H1 (cell line): Measurements from ENCODE around the gene ZNF473. TPM values are rescaled to one million over a fixed set of nuclear protein-coding genes. Genes with fewer than 3 reads are reported as not detected.

Experiments used
- CTCF ChIA-PET: fragments of 300-600 bp; sonication (Branson Sonifier 250); formaldehyde crosslinking; loops from one replicate; lab custom pipeline; 2021; ENCODE audit not compliant: partially characterized antibody; lab: Charles Lee
- POLR2A ChIA-PET: fragments of 300-600 bp; sonication (Branson Sonifier 250); formaldehyde crosslinking; loops from one replicate; lab custom pipeline; 2021; ENCODE audit warnings: inconsistent platforms; ENCODE audit not compliant: partially characterized antibody; lab: Charles Lee
- DNase-seq, 2 experiments: peaks; one replicate each; pipeline versions ENCODE4 v3.0.0 to v3.0.0-alpha.2; 2010 to 2022; ENCODE audit warnings: low spot score in 2 of 2, low read depth in 1 of 2, mixed read lengths in 1 of 2
- FAIRE-seq: peaks from 2 replicates; lab custom pipeline; 2011; peaks lifted over from hg19 to GRCh38; lab: Jason Lieb, UNC
- H2AFZ ChIP-seq: 2 replicates; pipeline ENCODE4 v1.8.1; 2012; ENCODE audit warnings: low read length, inconsistent platforms
- H2AK5ac ChIP-seq: 2 replicates; pipeline ENCODE4 v1.6.1; 2013; ENCODE audit warnings: low read depth, low read length
- H2BK120ac ChIP-seq: replicated peaks from 2 replicates; pipeline ENCODE3; 2013; ENCODE audit warnings: low read depth, low read length, inconsistent platforms
- H2BK12ac ChIP-seq: 2 replicates; pipeline ENCODE4 v1.6.1; 2013; ENCODE audit warnings: low read depth, low read length
- H2BK15ac ChIP-seq: 2 replicates; pipeline ENCODE4 v1.6.1; 2013; ENCODE audit warnings: low read length
- H2BK20ac ChIP-seq: 2 replicates; pipeline ENCODE4 v1.6.1; 2013; ENCODE audit warnings: low read length
- H2BK5ac ChIP-seq: 2 replicates; pipeline ENCODE4 v1.6.1; 2013; ENCODE audit warnings: low read depth, low read length
- H3K14ac ChIP-seq: 2 replicates; pipeline ENCODE4 v1.6.1; 2013; ENCODE audit warnings: inconsistent platforms; ENCODE audit not compliant: insufficient read length
- H3K18ac ChIP-seq: 2 replicates; pipeline ENCODE4 v1.6.1; 2013; ENCODE audit warnings: low read length; ENCODE audit errors: extremely low read depth
- H3K23ac ChIP-seq: 2 replicates; pipeline ENCODE4 v1.6.1; 2013; ENCODE audit warnings: inconsistent platforms; ENCODE audit not compliant: insufficient read length
- H3K23me2 ChIP-seq: 2 replicates; pipeline ENCODE4 v1.6.1; 2013; ENCODE audit warnings: low read depth, low read length
- H3K27ac ChIP-seq: 2 replicates; pipeline ENCODE4 v1.6.1; 2011; ENCODE audit warnings: low read depth, low read length, inconsistent platforms
- H3K27me3 ChIP-seq, 4 experiments: replicated peaks in 1 of 4; 1 replicate in 1 of 4; 2 replicates in 3 of 4; pipeline versions ENCODE4 v1.6.1 to v1.8.1; 2011 to 2013; ENCODE audit warnings: low read length in 3 of 4, mild to moderate bottlenecking in 3 of 4, inconsistent platforms in 2 of 4, mixed read lengths in 2 of 4, moderate library complexity in 1 of 4; ENCODE audit not compliant: control insufficient read depth in 3 of 4, insufficient read depth in 3 of 4; ENCODE audit errors: extremely low read depth in 1 of 4
- H3K36me3 ChIP-seq, 4 experiments: 2 replicates each; pipeline versions ENCODE4 v1.6.1 to v1.8.1; 2011 to 2013; ENCODE audit warnings: mild to moderate bottlenecking in 4 of 4, low read length in 3 of 4, moderate library complexity in 2 of 4, control low read depth in 1 of 4, inconsistent platforms in 1 of 4; ENCODE audit not compliant: insufficient read depth in 4 of 4, control insufficient read depth in 2 of 4
- H3K4ac ChIP-seq: replicated peaks from 2 replicates; pipeline ENCODE3; 2013; ENCODE audit warnings: low read length, low read depth, mixed read lengths, inconsistent platforms; ENCODE audit not compliant: insufficient read length
- H3K4me1 ChIP-seq, 4 experiments: replicated peaks in 1 of 4; 1 replicate in 1 of 4; 2 replicates in 3 of 4; pipeline versions ENCODE4 v1.6.1 to v1.8.1; 2011 to 2013; ENCODE audit warnings: low read length in 3 of 4, inconsistent platforms in 2 of 4, mixed read lengths in 1 of 4; ENCODE audit not compliant: insufficient read depth in 4 of 4, control insufficient read depth in 3 of 4
- H3K4me2 ChIP-seq, 2 experiments: 2 replicates each; pipeline versions ENCODE4 v1.6.1 to v1.8.1; 2011 to 2013; ENCODE audit warnings: low read depth in 2 of 2, low read length in 2 of 2, control low read depth in 1 of 2, inconsistent platforms in 1 of 2, mild to moderate bottlenecking in 1 of 2; ENCODE audit not compliant: insufficient read depth in 1 of 2
- H3K4me3 ChIP-seq, 4 experiments: fragments of 200-600, 300-600 bp in 1 of 4; sonication (generic), shearing (Covaris generic), sonication (Bioruptor Twin) in 1 of 4; 2 replicates each; pipeline versions ENCODE4 v1.5.1 to v1.8.1; 2011 to 2016; ENCODE audit warnings: low read length in 4 of 4, low read depth in 3 of 4, control low read depth in 2 of 4, inconsistent platforms in 2 of 4, mild to moderate bottlenecking in 2 of 4, mixed read lengths in 1 of 4, moderate library complexity in 1 of 4; ENCODE audit not compliant: insufficient read depth in 2 of 4; ENCODE audit errors: extremely low read depth in 1 of 4
- H3K56ac ChIP-seq: replicated peaks from 2 replicates; pipeline ENCODE3; 2013; ENCODE audit warnings: low read depth, mild to moderate bottlenecking, mixed read lengths, low read length, inconsistent platforms; ENCODE audit not compliant: insufficient read length
- H3K79me1 ChIP-seq: 2 replicates; pipeline ENCODE4 v1.6.1; 2013; ENCODE audit warnings: low read depth, low read length, control low read depth
- H3K79me2 ChIP-seq, 2 experiments: 2 replicates each; pipeline versions ENCODE4 v1.6.1 to v1.8.1; 2012 to 2013; ENCODE audit warnings: low read length in 2 of 2, mild to moderate bottlenecking in 2 of 2, inconsistent platforms in 1 of 2; ENCODE audit not compliant: insufficient read depth in 2 of 2, control insufficient read depth in 1 of 2
- H3K9ac ChIP-seq, 4 experiments: replicated peaks in 1 of 4; 1 replicate in 1 of 4; 2 replicates in 3 of 4; pipeline versions ENCODE4 v1.6.1 to v1.8.1; 2011 to 2013; ENCODE audit warnings: low read depth in 3 of 4, low read length in 3 of 4, control low read depth in 2 of 4, mild to moderate bottlenecking in 2 of 4, moderate library complexity in 2 of 4, inconsistent platforms in 1 of 4; ENCODE audit errors: extremely low read depth in 1 of 4
- H3K9me3 ChIP-seq, 2 experiments: 2 replicates each; pipeline versions ENCODE4 v1.6.1 to v1.8.1; 2012 to 2013; ENCODE audit warnings: mild to moderate bottlenecking in 2 of 2, moderate library complexity in 2 of 2, control low read depth in 1 of 2, inconsistent platforms in 1 of 2, low read depth in 1 of 2, low read length in 1 of 2, mixed read lengths in 1 of 2; ENCODE audit not compliant: insufficient read depth in 2 of 2
- H4K20me1 ChIP-seq, 2 experiments: replicated peaks in 1 of 2; 2 replicates each; pipeline versions ENCODE3 to v1.8.1; 2011 to 2013; ENCODE audit warnings: inconsistent platforms in 2 of 2, low read length in 2 of 2, mild to moderate bottlenecking in 1 of 2; ENCODE audit not compliant: insufficient read depth in 2 of 2, control insufficient read depth in 1 of 2
- H4K5ac ChIP-seq: 2 replicates; pipeline ENCODE4 v1.6.1; 2013; ENCODE audit warnings: low read length, low read depth, mixed read lengths, inconsistent platforms; ENCODE audit not compliant: insufficient read length
- H4K8ac ChIP-seq: 2 replicates; pipeline ENCODE4 v1.8.0; 2013; ENCODE audit warnings: mild to moderate bottlenecking, moderate library complexity, low read length, inconsistent platforms; ENCODE audit not compliant: insufficient read depth; ENCODE audit errors: extremely low read depth
- H4K91ac ChIP-seq: replicated peaks from 2 replicates; pipeline ENCODE3; 2013; ENCODE audit warnings: low read length, mixed read lengths, inconsistent platforms; ENCODE audit not compliant: insufficient read length
- CBX8 ChIP-seq: fragments of 300-800, 300-1000 bp; sonication (generic); IDR thresholded peaks from 2 replicates; pipeline ENCODE4 v1.7.1; 2016; ENCODE audit warnings: low read depth, low read length, borderline replicate concordance
- CTCF ChIP-seq, 3 experiments: IDR thresholded peaks; 1 replicate in 2 of 3; 2 replicates in 1 of 3; pipeline versions ENCODE4 v1.5.1 to v1.6.1; 2011; ENCODE audit warnings: low read length in 3 of 3, mild to moderate bottlenecking in 3 of 3, inconsistent platforms in 2 of 3, low read depth in 1 of 3, moderate library complexity in 1 of 3; ENCODE audit not compliant: insufficient read depth in 1 of 3; ENCODE audit errors: control extremely low read depth in 1 of 3
- POLR2A ChIP-seq, 2 experiments: IDR thresholded peaks; 1 replicate in 1 of 2; 2 replicates in 1 of 2; pipeline ENCODE4 v1.6.1; 2011; ENCODE audit warnings: low read depth in 2 of 2, low read length in 2 of 2, mild to moderate bottlenecking in 2 of 2; ENCODE audit errors: control extremely low read depth in 1 of 2
- RNF2 ChIP-seq: fragments of 200-900, 300-1000 bp; sonication (generic); IDR thresholded peaks from 2 replicates; pipeline ENCODE4 v1.7.1; 2016; ENCODE audit warnings: borderline replicate concordance, low read depth, mild to moderate bottlenecking, antibody characterized with exemption, low read length; ENCODE audit not compliant: poor library complexity, severe bottlenecking; ENCODE audit errors: missing control alignments
- WGBS, 2 experiments: shearing (Covaris generic) in 1 of 2; methylation state at CpG; one replicate each; pipeline versions ENCODE4 v1.1.6 to v1.1.7; 2013 to 2015; ENCODE audit warnings: low lambda C conversion rate in 2 of 2, mixed read lengths in 2 of 2, inconsistent platforms in 1 of 2, low coverage in 1 of 2, missing lambda C conversion rate in 1 of 2; ENCODE audit not compliant: insufficient replicate concordance in 2 of 2, insufficient coverage in 1 of 2, insufficient read length in 1 of 2; ENCODE audit errors: extremely low coverage in 1 of 2, missing lambda C conversion rate in 1 of 2; 5-methylcytosine and 5-hydroxymethylcytosine counted together
- polyA plus RNA-seq, 7 experiments: library from polyadenylated mRNA; depleted of rRNA in 3 of 7; stranded (reverse) in 5 of 7; unstranded in 2 of 7; fragments of >200 nt in 5 of 7; fragments of 200-250 nt in 2 of 7; gene quantifications; 1 replicate in 5 of 7; 2 replicates in 1 of 7; 4 replicates in 1 of 7; pipeline versions ENCODE4 v1.2.1 to v1.2.3, GENCODE V29; 2011 to 2013; ENCODE audit warnings: missing spikeins in 2 of 7, mixed read lengths in 2 of 7
- total RNA-seq: library from RNA; stranded (reverse); fragmentation: NEBNext Ultra II Directional; extraction: Animal tissue kit (Norgen Biotek cat#: 25700); gene quantifications from 2 replicates; pipeline ENCODE4 v1.2.1, GENCODE V29; 2021
- TF ChIP-seq, protein P1 (sequence below): IDR thresholded peaks from 2 replicates; pipeline ENCODE4 v1.6.1; 2011; ENCODE audit warnings: low read length, improper control_type of control experiment

The ZNF473 gene
- total and polyA plus RNA-seq, 2 of the 8 experiments (the other 6 are each of a cell fraction or from before 2014, with no cell fraction given) = 5.2 to 11.7 TPM

- no peaks in the 10 kb centered on the region for H3K27me3 ChIP-seq
- H2AK5ac ChIP-seq = no peak overlapping the region
- peaks cover 61 to 77% of the 10 kb centered on the region in 2 experiments for H3K9me3 ChIP-seq
- H4K8ac ChIP-seq = no peak overlapping the region
- no peak overlapping the region for H3K4ac ChIP-seq
- no peak overlapping the region for H4K91ac ChIP-seq
- FAIRE-seq = no peak
- no peaks in the 10 kb centered on the region for H3K4me1 ChIP-seq
- H3K4me3 ChIP-seq = no peak overlapping the region
- no peak overlapping the region for H3K14ac ChIP-seq
- H3K56ac ChIP-seq = no peak overlapping the region
- H3K36me3 ChIP-seq = peaks cover 61 to 92% (median 81%) of the 10 kb centered on the region in 4 experiments
- no peak overlapping the region for H2BK5ac ChIP-seq
- H2BK120ac ChIP-seq = no peak overlapping the region
- 75% methylated on average over 2 of the region's 2 CpGs; no CpG with 5 or more reads in 1 of the 2 experiments for WGBS, 2 experiments
- no peak overlapping the region for H2BK20ac ChIP-seq
- H2BK15ac ChIP-seq = no peak overlapping the region
- no peak overlapping the region for H3K27ac ChIP-seq
- no peak overlapping the region for H2AFZ ChIP-seq
- ChIA-PET POLR2A (no interaction called here), CTCF (no interaction called here)
- no peak overlapping the region for H3K23ac ChIP-seq
- no peak overlapping the region for H3K9ac ChIP-seq
- TF ChIP-seq CTCF (IDR thresholded peaks at IDR 0.05; ENCODE audit: control extremely low read depth in 1 of 3, insufficient read depth in 1 of 3, low read depth in 1 of 3, low read length in 3 of 3) = no peak
- TF ChIP-seq CBX8 = no peak
- no peak for TF ChIP-seq POLR2A (IDR thresholded peaks at IDR 0.05; ENCODE audit: control extremely low read depth in 1 of 2, low read depth in 2 of 2, low read length in 2 of 2)
- no peak for TF ChIP-seq RNF2
- TF ChIP-seq, protein P1, sequence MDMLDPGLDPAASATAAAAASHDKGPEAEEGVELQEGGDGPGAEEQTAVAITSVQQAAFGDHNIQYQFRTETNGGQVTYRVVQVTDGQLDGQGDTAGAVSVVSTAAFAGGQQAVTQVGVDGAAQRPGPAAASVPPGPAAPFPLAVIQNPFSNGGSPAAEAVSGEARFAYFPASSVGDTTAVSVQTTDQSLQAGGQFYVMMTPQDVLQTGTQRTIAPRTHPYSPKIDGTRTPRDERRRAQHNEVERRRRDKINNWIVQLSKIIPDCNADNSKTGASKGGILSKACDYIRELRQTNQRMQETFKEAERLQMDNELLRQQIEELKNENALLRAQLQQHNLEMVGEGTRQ = no peak
- DNase-seq = no peak
- no peaks in the 10 kb centered on the region for H4K20me1 ChIP-seq
- no peak overlapping the region for H3K4me2 ChIP-seq
- no peak overlapping the region for H3K18ac ChIP-seq
- H3K79me2 ChIP-seq = no peaks in the 10 kb centered on the region
- no peaks in the 10 kb centered on the region; the same call in 1 of the 2 replicates for H3K79me1 ChIP-seq
- no peaks in the 10 kb centered on the region; the same call in 1 of the 2 replicates for H3K23me2 ChIP-seq
- no peak overlapping the region for H4K5ac ChIP-seq
- H2BK12ac ChIP-seq = no peak overlapping the region
These were observed 18.2 kb downstream of the ZNF473 start for GRCh38 chr19:50043967-50044366.
